HCT116 (cell line): ENCODE measurements around the gene CDH23. TPM values are rescaled to one million over a fixed set of nuclear protein-coding genes. Genes with fewer than 3 reads are reported as not detected.

Experiments
- ATAC-seq: fragments of 200-7000 bp; cut with Tn5 transposase; 2 replicates; pipeline ENCODE4 v1.9.1; 2020; ENCODE audit warnings: mild to moderate bottlenecking, moderate library complexity
- BruUV-seq: library from RNA; stranded (reverse); fragments of 400-500 nt; replicated peaks from 2 replicates; lab custom pipeline; 2021; lab: Mats Ljungman, UMichigan
- CTCF ChIA-PET: fragments of 300-600 bp; sonication (Branson Sonifier 250); formaldehyde crosslinking; loops from one replicate; lab custom pipeline; 2021; ENCODE audit warnings: antibody characterized with exemption; lab: Charles Lee
- POLR2A ChIA-PET: fragments of 300-600, 350-600 bp; sonication (Branson Sonifier 250); formaldehyde crosslinking; loops from one replicate; lab custom pipeline; 2021; ENCODE audit warnings: antibody characterized with exemption; lab: Charles Lee
- RAD21 ChIA-PET, 2 experiments: fragments of 300-600 bp; sonication (Branson Sonifier 250); formaldehyde crosslinking; loops; one replicate each; lab custom pipeline; 2023; ENCODE audit warnings: low total read pairs in 2 of 2; ENCODE audit not compliant: uncharacterized antibody in 2 of 2, unreplicated experiment in 2 of 2, low non-redundant PET in 1 of 2; lab: Charles Lee
- DNase-seq: peaks from one replicate; pipeline ENCODE4 v3.0.0-alpha.2; 2010; ENCODE audit warnings: low read depth, low spot score
- H2AFZ ChIP-seq: fragments of 200-600 bp; shearing (Covaris generic), sonication (generic); 2 replicates; pipeline ENCODE4 v1.6.1; 2017; ENCODE audit warnings: low read depth, mixed run types, mixed read lengths, antibody characterized with exemption, low read length; ENCODE audit not compliant: poor library complexity, severe bottlenecking
- H3K27ac ChIP-seq: 2 replicates; pipeline ENCODE4 v1.5.1; 2012; ENCODE audit warnings: low read depth, low read length
- H3K27me3 ChIP-seq: fragments of 200-600 bp; sonication (generic); 2 replicates; pipeline ENCODE4 v1.6.1; 2016; ENCODE audit warnings: mixed run types, low read length, mixed read lengths; ENCODE audit not compliant: insufficient read depth
- H3K36me3 ChIP-seq, 2 experiments: fragments of 200-500 bp in 1 of 2; fragments of 200-600 bp in 1 of 2; sonication (Bioruptor generic) in 1 of 2; sonication (generic) in 1 of 2; 2 replicates each; pipeline versions ENCODE4 v1.5.1 to v1.6.1; 2014 to 2016; ENCODE audit warnings: low read length in 2 of 2, inconsistent platforms in 1 of 2, mixed read lengths in 1 of 2, mixed run types in 1 of 2; ENCODE audit not compliant: insufficient read depth in 2 of 2, control insufficient read depth in 1 of 2
- H3K4me1 ChIP-seq, 2 experiments: fragments of 200-600 bp in 1 of 2; sonication (generic) in 1 of 2; 2 replicates each; pipeline versions ENCODE4 v1.5.1 to v1.6.1; 2012 to 2017; ENCODE audit warnings: low read length in 2 of 2, inconsistent platforms in 1 of 2, mild to moderate bottlenecking in 1 of 2, mixed read lengths in 1 of 2, mixed run types in 1 of 2, moderate library complexity in 1 of 2; ENCODE audit not compliant: insufficient read depth in 2 of 2, control insufficient read depth in 1 of 2
- H3K4me2 ChIP-seq: fragments of 200-600 bp; sonication (generic); 2 replicates; pipeline ENCODE4 v1.6.1; 2017; ENCODE audit warnings: mixed run types, low read length, mixed read lengths
- H3K4me3 ChIP-seq, 2 experiments: fragments of 200-600 bp in 1 of 2; sonication (generic) in 1 of 2; replicated peaks in 1 of 2; 2 replicates each; pipeline ENCODE4 v1.5.1; 2011 to 2016; ENCODE audit warnings: low read length in 2 of 2, control low read depth in 1 of 2, low read depth in 1 of 2, mild to moderate bottlenecking in 1 of 2, mixed read lengths in 1 of 2, mixed run types in 1 of 2
- H3K79me2 ChIP-seq: fragments of 200-600 bp; sonication (generic); 2 replicates; pipeline ENCODE4 v1.6.1; 2017; ENCODE audit warnings: mild to moderate bottlenecking, mixed run types, low read length, moderate library complexity, mixed read lengths; ENCODE audit not compliant: insufficient read depth
- H3K9ac ChIP-seq: fragments of 200-600 bp; sonication (generic); 2 replicates; pipeline ENCODE4 v1.6.1; 2016; ENCODE audit warnings: low read length, mixed read lengths
- H3K9me2 ChIP-seq: fragments of 200-600 bp; sonication (generic), shearing (Covaris generic); 2 replicates; pipeline ENCODE4 v1.6.1; 2017; ENCODE audit warnings: mixed run types, mild to moderate bottlenecking, moderate library complexity; ENCODE audit not compliant: insufficient read depth
- H3K9me3 ChIP-seq, 2 experiments: fragments of 200-500 bp in 1 of 2; fragments of 200-600 bp in 1 of 2; sonication (Bioruptor generic) in 1 of 2; sonication (generic) in 1 of 2; 2 replicates each; pipeline ENCODE4 v1.6.1; 2014 to 2017; ENCODE audit warnings: low read length in 2 of 2, mixed read lengths in 2 of 2, inconsistent platforms in 1 of 2, low read depth in 1 of 2, mild to moderate bottlenecking in 1 of 2, mixed run types in 1 of 2, moderate library complexity in 1 of 2; ENCODE audit not compliant: control insufficient read depth in 1 of 2, insufficient read depth in 1 of 2
- H4K20me1 ChIP-seq: fragments of 200-600 bp; sonication (generic), shearing (Covaris generic); 2 replicates; pipeline ENCODE4 v1.6.1; 2017; ENCODE audit warnings: mixed run types, mild to moderate bottlenecking, moderate library complexity; ENCODE audit not compliant: insufficient read depth
- EZH2 ChIP-seq: fragments of 200-600 bp; sonication (generic); IDR thresholded peaks from 2 replicates; pipeline ENCODE4 v1.6.1; 2017; ENCODE audit warnings: antibody characterized with exemption, mixed run types
- RAD21 ChIP-seq: IDR thresholded peaks from 2 replicates; pipeline ENCODE4 v1.6.1; 2012; ENCODE audit warnings: low read depth, mild to moderate bottlenecking
- REST ChIP-seq: IDR thresholded peaks from 2 replicates; pipeline ENCODE4 v1.6.1; 2012; ENCODE audit warnings: low read depth
- TCF7L2 ChIP-seq: IDR thresholded peaks from 2 replicates; pipeline ENCODE4 v1.7.0; 2011; ENCODE audit warnings: borderline replicate concordance, inconsistent platforms; ENCODE audit not compliant: insufficient read depth, insufficient read length; ENCODE audit errors: extremely low read depth
- YY1 ChIP-seq: IDR thresholded peaks from 2 replicates; pipeline ENCODE4 v1.6.1; 2011; ENCODE audit warnings: low read length, low read depth, moderate library complexity, mild to moderate bottlenecking; ENCODE audit not compliant: insufficient replicate concordance; ENCODE audit errors: extremely low read depth
- ZNF274 ChIP-seq: fragments of 200-500 bp; sonication (Bioruptor generic); IDR thresholded peaks from 2 replicates; pipeline ENCODE4 v1.6.1; 2014; ENCODE audit warnings: mild to moderate bottlenecking, low read depth, low read length, inconsistent platforms
- intact Hi-C: fragments of 100-400 bp; cut with micrococcal nuclease; formaldehyde crosslinking; loops from 2 replicates; pipeline ENCODE4 v1.10.0; 2022
- total RNA-seq: library from RNA; stranded (reverse); gene quantifications from one replicate; pipeline ENCODE4 v1.2.1, GENCODE V29; 2021; ENCODE audit not compliant: unreplicated experiment

Gene CDH23
- total RNA-seq, 1 experiment from 2014 or later, result not detected

- Histone ChIP-seq H3K9ac (no peak overlapping the region), H3K4me2 (no peak overlapping the region), H2AFZ (no peak overlapping the region), H3K9me3 (no peaks in the 10 kb centered on the region), H4K20me1 (no peaks in the 10 kb centered on the region), H3K4me3 (no peak overlapping the region), H3K27me3 (no peaks in the 10 kb centered on the region), H3K4me1 (peaks cover 8 to 11% of the 10 kb centered on the region in 2 experiments; a peak in 3 of 4 replicates), H3K27ac (no peak overlapping the region), H3K9me2 (no peaks in the 10 kb centered on the region), H3K36me3 (no peaks in the 10 kb centered on the region), H3K79me2 (no peaks in the 10 kb centered on the region)
- TF ChIP-seq RAD21 (no peak), YY1 (no peak), EZH2 (no peak), ZNF274 (no peak), TCF7L2 (no peak), REST (no peak)
- BruUV-seq, result no TSS peak
- DNase-seq, result no peak
- RAD21 ChIA-PET, result no interaction called here
- POLR2A ChIA-PET, result no interaction called here
- no peak for ATAC-seq
- CTCF ChIA-PET, result interaction anchor here (0.6 kb wide), 1 partner anchor 334 kb away, joined by 4 read pairs; the partner anchor contains the start of gene SLC29A3
- intact Hi-C loops, result no loop called here
These were observed 256.3 kb downstream of the CDH23 start for GRCh38 chr10:71653044-71653443.
